Left forelimb (tissue), 1 donor: ENCODE results near the gene KLF3.
"Not testable (repeated sequence)": the region's sequence is repeated elsewhere in the genome, so short reads cannot be mapped to it uniquely, and the experiment has no call there.

Experiments
- DNase-seq: peaks from one replicate; pipeline ENCODE4 v3.0.0-alpha.2; 2018; ENCODE audit warnings: low spot score

KLF3 gene

GRCh38 chr4:38663801-38664705 lies at the start of gene KLF3:
Gene KLF3, plus strand, starts transcription at chr4:38664199. Its CDS starts 16,427 bp downstream, at chr4:38680626.
- DNase-seq = peak; percentile 96

DNA sequence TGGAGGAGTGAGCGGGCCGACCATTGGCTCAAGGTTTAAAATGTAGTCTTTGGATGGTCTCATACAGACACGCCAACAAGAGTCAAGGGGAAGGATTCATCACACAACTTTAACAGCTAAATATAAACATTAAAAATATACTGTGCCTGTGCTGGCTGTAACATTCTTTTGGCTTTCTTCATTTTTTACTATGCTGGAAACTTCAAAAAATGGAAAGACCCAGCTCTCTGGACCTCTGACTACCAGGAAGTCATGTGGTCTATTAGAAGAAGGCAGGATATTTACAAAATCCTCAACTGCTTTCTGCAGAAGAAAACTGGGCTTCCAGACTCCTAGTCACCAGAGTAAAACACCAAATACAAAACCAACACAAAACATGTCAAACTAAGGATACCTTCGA lies 49.8 kb upstream of the KLF3 start:
- no peak for DNase-seq

- no peak for DNase-seq
Observed at GRCh38 chr4:38615847-38616246, 48.2 kb upstream of the KLF3 start.

DNA sequence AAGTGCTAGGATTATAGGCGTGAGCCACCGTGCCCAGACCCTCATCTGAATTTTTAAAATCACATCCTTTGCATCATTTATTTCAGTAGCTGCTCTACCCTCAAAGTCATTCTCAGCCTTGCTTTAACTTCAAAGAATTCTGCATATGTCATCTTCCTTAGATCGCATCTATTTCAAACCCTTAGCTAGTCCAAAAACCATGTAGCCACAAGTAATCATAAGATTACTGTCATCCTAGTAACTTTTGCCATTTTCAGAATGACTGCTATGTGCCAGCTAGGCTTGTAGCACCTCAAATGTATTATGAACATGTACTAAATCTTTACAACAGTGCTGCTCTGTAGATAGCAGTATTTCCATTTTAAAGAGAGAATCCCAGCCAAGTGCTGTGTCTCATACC lies 45.5 kb upstream of the KLF3 start:
- DNase-seq = no peak

DNA sequence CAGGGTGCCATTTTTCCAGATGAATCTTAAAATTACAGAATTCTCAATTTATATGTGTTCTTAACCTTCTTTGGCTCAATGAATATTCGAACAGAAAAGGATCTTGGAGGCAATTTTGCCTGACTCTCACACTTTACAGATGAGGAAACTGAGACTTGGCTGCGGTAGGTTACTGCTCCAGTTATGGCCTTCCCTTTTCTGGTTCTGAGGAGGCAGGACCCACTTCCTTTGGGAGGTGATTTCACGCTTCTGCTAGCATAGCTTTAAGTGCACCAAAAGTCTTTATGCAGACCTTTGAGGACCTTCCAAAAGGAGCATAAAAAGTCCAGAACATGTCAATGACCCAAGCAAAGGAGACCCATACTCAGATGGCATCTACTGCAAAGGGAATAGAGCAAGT lies 44.7 kb upstream of the KLF3 start:
- no peak for DNase-seq

DNA sequence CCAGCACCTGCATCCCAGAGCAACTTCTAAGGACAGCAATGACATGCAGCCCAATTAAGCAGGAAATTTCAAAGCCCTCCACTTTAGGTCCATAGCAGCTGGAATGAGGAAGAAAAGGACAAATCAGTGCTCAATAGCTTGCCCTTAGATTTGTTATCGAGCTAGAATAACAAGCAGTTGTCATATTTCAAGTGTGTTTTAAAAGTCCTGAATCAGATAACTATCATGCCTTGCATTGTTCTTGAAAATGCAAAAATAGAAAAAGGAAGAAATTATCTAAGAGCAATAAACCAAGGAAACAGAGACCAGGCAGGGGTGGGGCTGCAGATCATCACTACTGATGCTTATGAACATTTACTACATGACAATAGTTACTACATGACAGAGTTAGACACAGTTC lies 43.9 kb upstream of the KLF3 start:
- DNase-seq = no peak

- no peak for DNase-seq
Observed at GRCh38 chr4:38620527-38621027, 43.4 kb upstream of the KLF3 start.

GRCh38 chr4:38621028-38621684 lies 42.8 kb upstream of the KLF3 start:
- no peak for DNase-seq

- no peak for DNase-seq
Observed at GRCh38 chr4:38621831-38622230, 42.2 kb upstream of the KLF3 start.

DNA sequence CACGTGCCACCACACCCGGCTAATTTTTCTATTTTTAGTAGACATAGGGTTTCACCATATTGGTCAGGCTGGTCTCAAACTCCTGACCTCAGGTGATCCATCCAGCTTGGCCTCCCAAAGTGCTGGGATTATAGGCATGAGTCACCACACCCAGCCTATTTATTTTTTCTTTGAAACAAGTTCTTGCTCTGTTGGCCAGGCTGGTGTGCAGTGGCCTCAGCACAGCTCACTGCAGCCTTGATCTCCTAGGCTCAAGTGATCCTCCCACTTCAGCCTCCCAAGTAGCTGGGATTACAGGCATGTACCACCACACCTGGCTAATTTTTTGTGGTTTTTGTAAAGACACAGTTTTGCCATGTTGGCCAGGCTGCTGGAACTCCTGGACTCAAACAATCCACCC lies 41.7 kb upstream of the KLF3 start:
- DNase-seq = not testable (repeated sequence)

- no peak for DNase-seq
Observed at GRCh38 chr4:38623260-38623659, 40.7 kb upstream of the KLF3 start.

GRCh38 chr4:38624311-38624710 lies 39.7 kb upstream of the KLF3 start:
- DNase-seq = no peak

- DNase-seq = no peak
Observed at GRCh38 chr4:38625508-38625907, 38.5 kb upstream of the KLF3 start.

DNA sequence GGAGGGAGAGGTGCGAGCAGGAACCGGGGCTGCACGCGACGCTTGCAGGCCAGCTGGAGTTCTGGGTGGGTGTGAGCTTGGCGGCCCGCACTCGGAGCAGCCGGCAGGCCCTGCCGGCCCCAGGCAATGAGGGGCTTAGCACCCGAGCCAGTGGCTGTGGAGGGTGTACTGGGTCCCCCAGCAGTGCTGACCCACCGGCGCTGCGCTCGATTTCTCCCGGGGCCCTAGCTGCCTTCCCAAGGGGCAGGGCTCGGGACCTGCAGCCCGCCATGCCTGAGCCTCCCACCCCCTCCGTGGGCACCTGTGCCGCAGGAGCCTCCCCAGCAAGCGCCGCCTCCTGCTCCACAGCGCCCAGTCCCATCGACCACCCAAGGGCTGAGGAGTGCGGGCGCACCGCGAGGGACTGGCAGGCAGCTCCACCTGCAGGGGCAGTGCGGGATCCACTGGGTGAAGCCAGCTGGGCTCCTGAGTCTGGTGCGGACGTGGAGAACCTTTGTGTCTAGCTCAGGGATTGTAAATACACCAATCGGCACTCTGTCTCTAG lies 37.0 kb upstream of the KLF3 start:
- not testable (repeated sequence) for DNase-seq

DNA sequence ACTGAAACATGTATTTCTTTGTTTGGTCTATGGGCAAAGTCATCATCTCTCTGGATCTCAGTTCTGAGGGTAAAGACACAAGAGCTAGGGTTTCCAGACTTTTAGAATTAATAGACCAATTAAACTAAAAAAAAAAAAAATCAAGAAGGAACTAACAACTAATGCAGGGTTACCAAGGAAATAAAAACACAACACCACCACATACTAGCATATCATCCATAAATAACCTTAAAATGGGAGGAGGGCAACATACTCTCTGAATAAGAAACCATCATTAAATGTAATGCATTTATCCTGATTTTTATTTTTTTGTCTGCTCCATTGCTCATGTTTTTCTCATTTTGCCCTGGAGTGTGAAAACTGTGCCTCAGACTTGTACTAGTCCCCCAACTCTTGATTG lies 33.5 kb upstream of the KLF3 start:
- no peak for DNase-seq

DNA sequence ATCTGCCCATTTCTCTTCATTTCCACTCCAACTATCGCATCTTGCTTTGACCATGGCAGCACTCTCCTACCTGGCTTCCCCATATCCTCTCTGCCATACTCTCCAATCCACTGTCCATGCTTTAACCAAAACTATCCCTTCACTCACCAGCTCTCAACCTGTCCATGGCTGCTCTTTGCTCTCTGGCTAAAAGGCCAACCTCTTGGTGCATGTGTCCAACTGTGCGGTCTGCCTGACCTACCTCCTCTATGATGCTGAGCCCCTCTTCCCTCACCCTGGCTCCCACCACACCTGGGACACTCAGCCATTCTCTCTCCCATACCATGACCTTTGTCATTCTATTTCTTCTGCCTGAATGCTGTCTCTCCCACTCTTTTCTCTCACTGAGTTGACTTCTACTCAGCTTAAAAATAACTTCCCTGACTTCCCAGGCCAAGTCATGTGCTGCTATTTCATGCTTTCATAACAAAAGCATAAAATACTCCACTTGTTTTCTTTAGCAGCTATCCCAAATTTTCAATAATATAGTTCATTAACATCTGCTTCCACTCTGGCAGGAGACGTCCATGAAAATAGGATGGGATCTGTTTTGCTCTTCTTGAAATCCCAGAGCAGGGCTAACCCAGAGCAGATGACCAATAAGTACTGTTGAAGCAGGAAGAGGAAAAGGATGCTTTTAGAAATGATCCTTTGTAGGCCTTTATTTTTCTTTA lies 29.8 kb upstream of the KLF3 start:
- no peak for DNase-seq

DNA sequence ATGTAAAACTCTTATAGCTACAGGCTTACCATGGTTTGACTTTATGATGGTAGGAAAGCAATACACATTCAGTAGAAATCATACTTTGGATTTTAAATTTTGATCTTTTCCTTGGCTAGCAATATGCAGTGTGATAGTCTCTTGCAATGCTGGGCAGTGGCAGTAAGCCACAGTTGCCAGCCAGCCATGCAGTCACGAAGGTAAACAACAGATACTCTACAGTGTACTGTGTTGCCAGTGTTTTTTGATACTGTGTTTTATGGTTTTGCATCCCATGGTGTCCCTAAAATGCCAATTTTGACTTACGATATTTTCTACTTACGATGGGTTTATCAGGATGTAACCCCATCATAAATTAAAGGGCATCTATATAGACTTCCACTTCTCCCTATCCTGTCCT lies 24.8 kb upstream of the KLF3 start:
- DNase-seq = no peak

DNA sequence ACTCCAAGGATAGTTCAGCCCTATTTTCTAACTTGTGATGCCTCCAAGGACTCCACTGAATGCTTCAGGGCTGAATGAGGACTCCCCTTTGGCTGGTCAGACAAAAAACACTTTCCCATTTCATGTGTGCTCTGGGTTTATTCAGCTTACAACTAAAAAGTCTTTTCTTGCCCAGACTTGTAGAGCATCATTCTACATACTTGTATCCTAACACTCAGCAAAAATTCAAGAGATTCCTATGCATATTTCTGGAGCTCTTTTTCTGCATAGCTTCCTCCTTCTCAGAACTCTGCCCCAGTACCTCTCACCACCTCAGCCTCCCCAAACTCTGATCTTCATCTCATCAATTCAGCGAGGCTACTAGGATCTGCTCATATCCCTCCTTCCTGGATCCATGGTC lies 22.2 kb upstream of the KLF3 start:
- DNase-seq = no peak

- no peak for DNase-seq
Observed at GRCh38 chr4:38644201-38644600, 19.8 kb upstream of the KLF3 start.

- no peak for DNase-seq
Observed at GRCh38 chr4:38647101-38647819, 16.7 kb upstream of the KLF3 start.

DNA sequence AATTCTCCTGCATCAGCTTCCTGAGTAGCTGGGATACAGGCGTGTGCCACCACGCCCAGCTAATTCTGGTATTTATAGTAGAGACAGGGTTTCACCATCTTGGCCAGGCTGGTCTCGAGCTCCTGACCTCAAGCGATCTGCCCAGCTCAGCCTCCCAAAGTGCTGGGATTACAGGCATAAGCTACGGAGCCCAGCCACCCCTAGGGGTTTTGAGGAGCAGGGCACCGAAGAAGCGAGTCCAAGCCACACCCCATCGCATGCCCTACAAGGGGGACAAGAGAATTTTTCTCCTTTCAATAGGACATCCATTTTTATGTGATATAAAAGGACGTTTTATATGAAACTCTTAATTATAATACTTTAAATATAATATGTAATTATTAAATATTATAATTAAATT lies 13.9 kb upstream of the KLF3 start:
- DNase-seq = no peak

GRCh38 chr4:38654273-38654672 lies 9.7 kb upstream of the KLF3 start:
- DNase-seq = no peak
